KMS-11 (cell line): ENCODE data around the gene ZIM2.

Experiments used
- H2AFZ ChIP-seq: fragments of 200-600 bp; sonication (generic); 2 replicates; pipeline ENCODE4 v1.6.1; 2016; ENCODE audit warnings: antibody characterized with exemption, mixed run types, low read depth
- H3K27ac ChIP-seq: fragments of 200-600 bp; sonication (generic); 2 replicates; pipeline ENCODE4 v1.6.1; 2016; ENCODE audit warnings: mild to moderate bottlenecking, mixed run types
- H3K27me3 ChIP-seq: fragments of 200-600 bp; sonication (generic); 2 replicates; pipeline ENCODE4 v1.6.1; 2017; ENCODE audit warnings: mild to moderate bottlenecking, low read depth, mixed run types, moderate library complexity; ENCODE audit not compliant: insufficient read depth
- H3K36me3 ChIP-seq: fragments of 200-600 bp; sonication (generic); 2 replicates; pipeline ENCODE4 v1.6.1; 2017; ENCODE audit warnings: mild to moderate bottlenecking, mixed run types; ENCODE audit not compliant: insufficient read depth
- H3K4me1 ChIP-seq: fragments of 200-600 bp; sonication (generic); 2 replicates; pipeline ENCODE4 v1.6.1; 2016; ENCODE audit warnings: mild to moderate bottlenecking, low read depth, mixed run types; ENCODE audit not compliant: poor library complexity, severe bottlenecking
- H3K4me2 ChIP-seq: fragments of 200-600 bp; sonication (generic); 2 replicates; pipeline ENCODE4 v1.7.0; 2016; ENCODE audit warnings: mild to moderate bottlenecking, mixed run types
- H3K4me3 ChIP-seq: fragments of 200-600 bp; sonication (generic); IDR thresholded peaks from 2 replicates; pipeline ENCODE4 v1.6.1; 2017; ENCODE audit warnings: low read depth, low read length, mixed read lengths; ENCODE audit not compliant: insufficient read depth
- H3K79me2 ChIP-seq: fragments of 200-600 bp; sonication (generic); 2 replicates; pipeline ENCODE4 v1.6.1; 2016; ENCODE audit warnings: low read depth, mixed run types; ENCODE audit not compliant: insufficient read depth
- H3K9ac ChIP-seq: fragments of 200-600 bp; sonication (generic); 2 replicates; pipeline ENCODE4 v1.6.1; 2016; ENCODE audit warnings: mild to moderate bottlenecking, mixed run types
- H4K20me1 ChIP-seq: fragments of 200-600 bp; sonication (generic); 2 replicates; pipeline ENCODE4 v1.6.1; 2016; ENCODE audit warnings: mild to moderate bottlenecking, mixed run types; ENCODE audit not compliant: insufficient read depth
- TF ChIP-seq, protein P1 (sequence below): fragments of 200-600 bp; sonication (generic); conservative IDR thresholded peaks from 2 replicates; pipeline ENCODE4 v1.6.1; 2017; ENCODE audit warnings: low read depth, mild to moderate bottlenecking, antibody characterized with exemption, low read length, moderate library complexity, mixed read lengths

The ZIM2 gene

DNA sequence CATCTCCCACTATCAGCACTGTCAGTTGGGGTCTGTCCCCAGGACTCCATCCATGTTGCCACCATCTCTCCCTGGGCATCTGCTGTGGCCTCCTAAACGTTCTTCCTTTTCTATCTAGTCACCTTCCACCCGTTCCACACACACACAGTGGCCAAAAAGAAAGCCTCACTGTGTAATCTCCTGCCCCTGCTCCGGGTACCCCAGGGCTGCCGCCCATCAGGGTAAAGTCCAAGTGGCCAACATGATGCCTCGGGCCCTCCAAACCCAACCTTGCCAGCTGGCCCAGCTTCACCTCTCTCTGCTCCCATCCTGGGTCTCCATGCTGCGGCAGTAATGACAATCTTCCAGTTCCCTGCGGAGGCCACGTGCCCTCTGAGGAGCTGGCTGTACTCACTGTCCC, 29.4 kb upstream of the ZIM2 start:
- Histone ChIP-seq H4K20me1 (no peaks in the 10 kb centered on the region), H3K27me3 (0 out of 2 replicates have a peak, but pooled peaks cover 2% of the 10 kb centered on the region), H2AFZ (no peak overlapping the region), H3K4me2 (no peak overlapping the region), H3K36me3 (no peaks in the 10 kb centered on the region), H3K79me2 (no peaks in the 10 kb centered on the region), H3K27ac (no peak overlapping the region), H3K4me3 (no peak overlapping the region), H3K9ac (no peak overlapping the region), H3K4me1 (no peaks in the 10 kb centered on the region)
- TF ChIP-seq, protein P1, sequence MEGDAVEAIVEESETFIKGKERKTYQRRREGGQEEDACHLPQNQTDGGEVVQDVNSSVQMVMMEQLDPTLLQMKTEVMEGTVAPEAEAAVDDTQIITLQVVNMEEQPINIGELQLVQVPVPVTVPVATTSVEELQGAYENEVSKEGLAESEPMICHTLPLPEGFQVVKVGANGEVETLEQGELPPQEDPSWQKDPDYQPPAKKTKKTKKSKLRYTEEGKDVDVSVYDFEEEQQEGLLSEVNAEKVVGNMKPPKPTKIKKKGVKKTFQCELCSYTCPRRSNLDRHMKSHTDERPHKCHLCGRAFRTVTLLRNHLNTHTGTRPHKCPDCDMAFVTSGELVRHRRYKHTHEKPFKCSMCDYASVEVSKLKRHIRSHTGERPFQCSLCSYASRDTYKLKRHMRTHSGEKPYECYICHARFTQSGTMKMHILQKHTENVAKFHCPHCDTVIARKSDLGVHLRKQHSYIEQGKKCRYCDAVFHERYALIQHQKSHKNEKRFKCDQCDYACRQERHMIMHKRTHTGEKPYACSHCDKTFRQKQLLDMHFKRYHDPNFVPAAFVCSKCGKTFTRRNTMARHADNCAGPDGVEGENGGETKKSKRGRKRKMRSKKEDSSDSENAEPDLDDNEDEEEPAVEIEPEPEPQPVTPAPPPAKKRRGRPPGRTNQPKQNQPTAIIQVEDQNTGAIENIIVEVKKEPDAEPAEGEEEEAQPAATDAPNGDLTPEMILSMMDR = no peak

DNA sequence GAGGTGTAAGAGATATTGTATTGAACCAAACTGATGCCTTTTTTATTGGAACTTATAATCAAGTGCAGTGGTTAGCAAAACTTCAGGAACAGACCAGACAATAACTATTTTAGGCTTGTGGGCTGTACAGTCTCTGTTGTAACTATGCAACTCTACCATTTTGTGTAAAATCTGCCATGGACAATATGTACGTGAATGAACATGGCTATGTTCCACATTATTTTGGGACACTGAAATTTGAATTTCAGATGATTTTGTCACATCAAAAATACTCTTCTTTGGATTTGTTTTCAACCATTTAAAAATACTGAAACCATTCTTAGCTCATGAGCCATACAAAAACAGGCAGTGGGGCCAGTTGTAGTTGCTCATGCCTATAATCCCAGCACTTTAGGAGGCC, 27.9 kb upstream of the ZIM2 start:
- Histone ChIP-seq H3K79me2 (no peaks in the 10 kb centered on the region), H3K36me3 (no peaks in the 10 kb centered on the region), H4K20me1 (no peaks in the 10 kb centered on the region), H3K27ac (no peak overlapping the region), H3K4me2 (no peak overlapping the region), H3K4me3 (no peak overlapping the region), H2AFZ (no peak overlapping the region), H3K4me1 (no peaks in the 10 kb centered on the region), H3K9ac (no peak overlapping the region), H3K27me3 (no peaks in the 10 kb centered on the region)
- TF ChIP-seq, protein P1 = no peak

DNA sequence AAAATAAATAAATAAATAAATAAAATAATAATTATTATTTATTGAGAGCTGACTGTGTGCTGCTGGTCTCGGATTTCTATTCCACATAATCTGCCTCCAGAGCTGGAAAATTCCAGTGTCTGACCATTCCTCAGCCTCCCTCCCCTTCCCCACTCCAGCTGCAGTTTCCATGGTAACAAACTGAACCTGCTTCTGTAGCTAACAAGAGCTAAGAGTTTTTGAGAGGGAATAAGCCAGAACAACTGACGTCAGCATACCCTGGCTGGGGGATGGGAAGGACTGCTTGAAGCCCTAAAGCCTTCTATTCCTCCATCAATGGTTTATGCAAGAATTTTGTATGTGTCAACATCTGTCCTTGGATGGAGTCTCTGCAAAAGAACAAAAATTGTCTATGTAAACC, 26.0 kb upstream of the ZIM2 start:
- H4K20me1 ChIP-seq = no peaks in the 10 kb centered on the region
- no peak overlapping the region for H2AFZ ChIP-seq
- no peak overlapping the region for H3K4me3 ChIP-seq
- no peaks in the 10 kb centered on the region for H3K27me3 ChIP-seq
- H3K36me3 ChIP-seq = no peaks in the 10 kb centered on the region
- H3K4me2 ChIP-seq = no peak overlapping the region
- H3K4me1 ChIP-seq = no peaks in the 10 kb centered on the region
- TF ChIP-seq, protein P1 = no peak
- H3K79me2 ChIP-seq = no peaks in the 10 kb centered on the region
- no peak overlapping the region for H3K9ac ChIP-seq
- H3K27ac ChIP-seq = no peak overlapping the region

DNA sequence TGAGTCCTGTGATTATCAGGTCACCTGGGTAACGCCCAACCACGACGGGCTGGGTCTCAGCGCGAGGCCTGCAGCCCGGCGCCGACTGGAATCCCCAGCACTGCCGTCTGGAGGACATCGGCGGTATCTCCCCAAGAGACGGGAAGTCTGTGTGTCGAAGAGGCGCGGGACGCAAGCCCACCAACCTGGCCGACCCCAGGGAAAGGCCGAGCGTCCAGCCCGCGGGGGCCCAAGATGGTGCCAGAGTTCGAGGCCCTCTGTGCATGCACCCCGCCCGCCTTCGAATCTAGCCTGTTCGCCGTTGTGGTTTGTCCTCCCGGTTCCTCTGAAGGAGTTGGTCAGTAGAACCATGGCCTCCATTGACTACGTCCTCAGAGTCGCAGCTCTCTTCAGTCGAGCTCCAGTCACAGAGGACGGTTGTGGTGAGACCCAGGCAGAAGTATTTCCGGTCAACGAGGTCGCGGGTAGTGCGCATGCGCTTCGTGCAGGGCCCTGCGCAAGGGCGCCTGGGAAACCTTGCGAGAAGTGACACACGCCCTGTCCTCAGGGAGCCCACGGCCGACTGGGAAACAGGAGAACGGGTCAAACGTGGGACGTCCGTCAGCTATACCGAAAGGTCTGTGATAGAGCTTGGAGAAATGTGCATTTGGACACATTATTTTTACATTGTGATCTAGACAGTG, 24.1 kb upstream of the ZIM2 start:
- Histone ChIP-seq H3K4me1 (no peaks in the 10 kb centered on the region), H3K27ac (no peak overlapping the region), H3K4me2 (no peak overlapping the region), H3K9ac (no peak overlapping the region), H2AFZ (no peak overlapping the region), H4K20me1 (no peaks in the 10 kb centered on the region), H3K27me3 (no peaks in the 10 kb centered on the region), H3K4me3 (no peak overlapping the region), H3K36me3 (no peaks in the 10 kb centered on the region), H3K79me2 (no peaks in the 10 kb centered on the region)
- TF ChIP-seq, protein P1 = no peak
